Mucosa of descending colon (tissue), 3 donors: ENCODE results near the gene NEAT1. TPM values are rescaled to one million over a fixed set of nuclear protein-coding genes. Genes with fewer than 3 reads are reported as not detected.

Experiments
- ATAC-seq: fragments of 200-7000 bp; cut with Tn5 transposase; one replicate; pipeline ENCODE4 v1.9.1; 2020; ENCODE audit warnings: mild to moderate bottlenecking, moderate library complexity
- DNase-seq, 3 donors: peaks; one replicate each; pipeline ENCODE4 v3.0.0-alpha.2; 2020
- H3K36me3 ChIP-seq: fragments of 200-600 bp; one replicate; pipeline ENCODE4 v1.8.0; 2021; ENCODE audit warnings: low read depth, mild to moderate bottlenecking
- H3K4me1 ChIP-seq: fragments of 200-600 bp; one replicate; pipeline ENCODE4 v1.8.0; 2021; ENCODE audit warnings: low read depth, mild to moderate bottlenecking
- H3K4me3 ChIP-seq: fragments of 200-600 bp; one replicate; pipeline ENCODE4 v1.8.0; 2021; ENCODE audit warnings: mild to moderate bottlenecking
- H3K9me3 ChIP-seq: fragments of 200-600 bp; one replicate; pipeline ENCODE4 v1.8.0; 2021; ENCODE audit warnings: mild to moderate bottlenecking
- CTCF ChIP-seq: fragments of 200-600 bp; IDR thresholded peaks from one replicate; pipeline ENCODE4 v1.8.0; 2022; ENCODE audit warnings: antibody characterized with exemption, mild to moderate bottlenecking
- intact Hi-C, 2 donors: fragments of 100-400 bp; cut with DNase I in 1 of 2; cut with micrococcal nuclease in 1 of 2; formaldehyde crosslinking; loops; one replicate each; pipeline versions ENCODE4 v1.11.0 to v1.11.1; 2022; cut with DNase I, micrococcal nuclease
- total RNA-seq, 3 donors: library from RNA; stranded (reverse); fragmentation: NEBNext Ultra II Directional in 2 of 3; extraction: Animal tissue kit (Norgen Biotek cat#: 25700) in 2 of 3; gene quantifications; one replicate each; pipeline versions ENCODE4 v1.2.1 to v1.2.4, GENCODE V29; 2021 to 2023
- donor health status: DM: no; HTN: no; CAD: no; lungs with moderate emphysema.
- donor health status: DM: no; HTN: no; CAD: no.
- donor health status: DM: no; HTN: yes; CAD: no.

NEAT1 gene
- total RNA-seq, 3 donors from 2014 or later = 1,133 to 1,409 (median 1,237) TPM

DNA sequence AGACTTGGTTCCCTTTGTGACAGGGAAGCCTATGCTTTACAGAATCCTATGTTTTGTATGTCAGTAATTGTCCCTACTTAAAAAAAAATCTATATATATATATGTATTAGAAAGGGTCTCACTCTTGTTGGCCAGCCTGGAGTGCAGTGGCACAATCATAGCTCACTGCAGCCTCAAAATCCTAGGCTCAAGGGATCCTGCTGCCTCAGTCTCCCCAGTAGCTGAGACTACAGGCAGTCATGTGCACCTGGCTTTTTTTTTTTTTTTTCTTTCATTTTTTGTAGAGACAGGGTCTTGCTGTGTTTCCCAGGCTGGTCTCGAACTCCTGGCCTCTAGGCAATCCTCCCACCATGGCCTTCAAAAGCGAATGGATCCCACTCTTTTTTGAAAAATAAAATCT lies 2.1 kb upstream of the NEAT1 start:
- ATAC-seq = no peak
- no peak for TF ChIP-seq CTCF
- intact Hi-C loops = loop anchor here in 1 of 2 donors (5.0 kb wide), 1 partner anchor 82 kb away; no protein-coding TSS in a partner anchor
- Histone ChIP-seq H3K4me3 (no peak overlapping the region), H3K9me3 (no peaks in the 10 kb centered on the region), H3K36me3 (no peaks in the 10 kb centered on the region), H3K4me1 (peaks cover 51% of the 10 kb centered on the region)
- no peak for DNase-seq

GRCh38 chr11:65420979-65421793 lies 1.4 kb upstream of the NEAT1 start:
- H3K4me1 ChIP-seq = peaks cover 46% of the 10 kb centered on the region
- no peak overlapping the region for H3K4me3 ChIP-seq
- no peaks in the 10 kb centered on the region for H3K36me3 ChIP-seq
- DNase-seq (peak; percentile 90 to 97 (median 94)), ATAC-seq (peak; percentile 46)
- no peaks in the 10 kb centered on the region for H3K9me3 ChIP-seq
- no peak for TF ChIP-seq CTCF
- intact Hi-C loops = loop anchor here in 1 of 2 donors (5.0 kb wide), 1 partner anchor 81 kb away; no protein-coding TSS in a partner anchor

DNA sequence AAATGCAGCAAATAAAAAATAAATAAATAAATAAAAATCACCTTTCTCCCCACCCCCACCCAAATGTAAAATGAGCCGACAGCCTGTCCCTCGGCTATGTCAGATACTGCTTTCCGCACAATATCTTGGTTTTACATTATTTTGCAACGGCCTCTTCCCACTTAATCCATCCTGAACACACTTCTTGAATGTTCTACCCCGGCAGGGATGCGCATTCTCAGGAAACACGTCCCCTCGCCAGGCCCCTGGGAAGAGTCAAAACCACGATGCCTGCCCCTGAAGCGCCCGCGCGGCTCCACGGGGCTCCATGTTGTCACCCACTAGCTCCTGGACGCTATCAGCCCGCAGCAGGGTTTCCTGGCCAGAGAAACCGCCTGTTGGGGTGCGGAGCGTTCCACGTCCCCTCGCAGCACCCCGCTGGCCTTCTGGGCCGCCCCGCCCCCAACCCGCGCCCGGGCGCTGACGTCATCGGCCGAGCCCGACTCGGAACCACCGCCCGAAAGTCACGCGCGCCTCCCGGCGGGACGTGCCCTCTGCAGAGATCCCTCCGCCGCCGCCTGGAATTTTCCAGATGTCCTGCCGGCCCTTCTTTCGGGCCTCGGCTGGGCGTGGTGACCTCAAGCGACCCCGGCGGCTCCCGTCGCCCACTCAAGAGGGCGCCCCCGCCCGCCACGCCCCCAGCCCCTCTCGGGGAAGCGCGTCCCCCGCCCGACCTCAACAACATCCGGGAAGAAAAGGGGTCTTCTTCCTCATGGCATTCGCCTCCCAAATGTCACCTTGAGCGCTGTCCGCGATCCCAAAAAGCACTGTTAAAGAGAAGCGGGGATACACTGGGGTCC lies 585 bp upstream of the NEAT1 start:
- peaks cover 48% of the 10 kb centered on the region for H3K4me1 ChIP-seq

DNA sequence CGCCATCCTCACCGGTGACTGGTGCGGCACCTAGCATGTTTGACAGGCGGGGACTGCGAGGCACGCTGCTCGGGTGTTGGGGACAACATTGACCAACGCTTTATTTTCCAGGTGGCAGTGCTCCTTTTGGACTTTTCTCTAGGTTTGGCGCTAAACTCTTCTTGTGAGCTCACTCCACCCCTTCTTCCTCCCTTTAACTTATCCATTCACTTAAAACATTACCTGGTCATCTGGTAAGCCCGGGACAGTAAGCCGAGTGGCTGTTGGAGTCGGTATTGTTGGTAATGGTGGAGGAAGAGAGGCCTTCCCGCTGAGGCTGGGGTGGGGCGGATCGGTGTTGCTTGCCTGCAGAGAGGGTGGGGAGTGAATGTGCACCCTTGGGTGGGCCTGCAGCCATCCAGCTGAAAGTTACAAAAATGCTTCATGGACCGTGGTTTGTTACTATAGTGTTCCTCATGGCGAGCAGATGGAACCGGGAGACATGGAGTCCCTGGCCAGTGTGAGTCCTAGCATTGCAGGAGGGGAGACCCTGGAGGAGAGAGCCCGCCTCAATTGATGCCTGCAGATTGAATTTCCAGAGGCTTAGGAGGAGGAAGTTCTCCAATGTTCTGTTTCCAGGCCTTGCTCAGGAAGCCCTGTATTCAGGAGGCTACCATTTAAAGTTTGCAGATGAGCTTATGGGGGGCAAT lies 1.1 kb downstream of the NEAT1 start:
- peaks cover 37% of the 10 kb centered on the region for H3K4me1 ChIP-seq
- DNase-seq = peak; percentile 54 to 58 (median 57)
- peak overlapping the region; percentile 81 for H3K4me3 ChIP-seq
- no peak for ATAC-seq
- intact Hi-C loops = loop anchor here in 1 of 2 donors (5.0 kb wide), 1 partner anchor 79 kb away; no protein-coding TSS in a partner anchor
- no peaks in the 10 kb centered on the region for H3K9me3 ChIP-seq
- no peak for TF ChIP-seq CTCF
- H3K36me3 ChIP-seq = no peaks in the 10 kb centered on the region

More for the DNA sequence above, 585 bp upstream of the NEAT1 start:
- Histone ChIP-seq H3K4me3 (peak overlapping the region; percentile 81), H3K9me3 (no peaks in the 10 kb centered on the region), H3K36me3 (no peaks in the 10 kb centered on the region)
- intact Hi-C loops = loop anchor here in 1 of 2 donors (5.0 kb wide), 1 partner anchor 80 kb away; no protein-coding TSS in a partner anchor
- DNase-seq (peak; percentile 98 to 99 (median 99)), ATAC-seq (peak; percentile 49)
- no peak for TF ChIP-seq CTCF
